Osteoblast (primary cell): ENCODE results near the gene KPNA3. TPM values are rescaled to one million over a fixed set of nuclear protein-coding genes. Genes with fewer than 3 reads are reported as not detected.

Experiments
- DNase-seq: peaks from one replicate; pipeline ENCODE4 v3.0.0; 2011; ENCODE audit warnings: low spot score, mixed read lengths; ENCODE audit not compliant: insufficient read length; ENCODE audit errors: missing footprints
- H2AFZ ChIP-seq: 2 replicates; pipeline ENCODE4 v1.6.0; 2011; ENCODE audit warnings: mild to moderate bottlenecking, low read length
- H3K27ac ChIP-seq: 2 replicates; pipeline ENCODE4 v1.5.1; 2011; ENCODE audit warnings: mild to moderate bottlenecking, low read depth, low read length, moderate library complexity
- H3K27me3 ChIP-seq: 2 replicates; pipeline ENCODE4 v1.6.0; 2012; ENCODE audit warnings: mild to moderate bottlenecking, control low read depth, inconsistent platforms, low read length, moderate library complexity; ENCODE audit not compliant: insufficient read depth
- H3K36me3 ChIP-seq: 2 replicates; pipeline ENCODE4 v1.5.1; 2011; ENCODE audit warnings: mild to moderate bottlenecking, low read length, control low read depth, moderate library complexity; ENCODE audit not compliant: insufficient read depth
- H3K4me1 ChIP-seq: 2 replicates; pipeline ENCODE4 v1.5.1; 2011; ENCODE audit warnings: mild to moderate bottlenecking, low read length, control low read depth, moderate library complexity; ENCODE audit not compliant: insufficient read depth
- H3K4me2 ChIP-seq: 2 replicates; pipeline ENCODE4 v1.6.0; 2011; ENCODE audit warnings: mild to moderate bottlenecking, low read length; ENCODE audit not compliant: insufficient read depth
- H3K4me3 ChIP-seq: fragments of 200-600 bp; sonication (generic); 3 replicates; pipeline ENCODE4 v1.5.1; 2012; ENCODE audit warnings: mild to moderate bottlenecking, low read length, inconsistent platforms; ENCODE audit not compliant: insufficient read depth
- H3K79me2 ChIP-seq: 2 replicates; pipeline ENCODE4 v1.6.0; 2012; ENCODE audit warnings: mild to moderate bottlenecking, low read length, control low read depth, inconsistent platforms; ENCODE audit not compliant: insufficient read depth
- H3K9me3 ChIP-seq: 2 replicates; pipeline ENCODE4 v1.5.1; 2011; ENCODE audit warnings: low read depth, low read length, control low read depth
- H4K20me1 ChIP-seq: 2 replicates; pipeline ENCODE4 v1.6.0; 2012; ENCODE audit warnings: mild to moderate bottlenecking, low read length, control low read depth; ENCODE audit not compliant: insufficient read depth
- total RNA-seq: library from RNA; depleted of rRNA; stranded (reverse); fragments of >200 nt; gene quantifications from 2 replicates; pipeline ENCODE4 v1.2.3, GENCODE V29; 2012
- TF ChIP-seq, protein P1 (sequence below): IDR thresholded peaks from 2 replicates; pipeline ENCODE4 v1.5.1; 2011; ENCODE audit warnings: mild to moderate bottlenecking, low read depth, low read length, moderate library complexity; ENCODE audit errors: extremely low read depth

The KPNA3 gene
- total RNA-seq, 1 donor: 42.0 TPM

DNA sequence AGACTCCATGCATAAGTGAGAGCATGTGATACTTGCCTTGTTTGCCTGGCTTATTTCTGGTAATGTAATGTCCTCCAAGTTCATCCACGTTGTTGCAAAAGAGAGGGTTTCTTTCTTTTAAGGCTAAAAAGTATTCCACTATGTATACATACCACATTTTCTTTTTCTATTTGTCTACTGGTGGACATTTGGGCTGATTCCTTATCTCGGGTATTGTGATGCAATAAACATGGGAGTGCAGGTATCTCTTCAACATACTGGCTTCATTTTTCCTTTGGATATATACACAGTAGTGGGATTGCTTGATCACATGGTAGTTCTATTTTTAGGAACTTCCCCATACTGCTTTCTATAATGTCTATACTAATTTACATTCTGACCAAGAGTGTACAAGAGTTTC lies 51.6 kb downstream of the KPNA3 start:
- no peak overlapping the region for H3K4me2 ChIP-seq
- peaks cover 2% of the 10 kb centered on the region for H3K79me2 ChIP-seq
- peaks cover 12% of the 10 kb centered on the region for H3K36me3 ChIP-seq
- H3K4me1 ChIP-seq: no peaks in the 10 kb centered on the region
- TF ChIP-seq, protein P1, sequence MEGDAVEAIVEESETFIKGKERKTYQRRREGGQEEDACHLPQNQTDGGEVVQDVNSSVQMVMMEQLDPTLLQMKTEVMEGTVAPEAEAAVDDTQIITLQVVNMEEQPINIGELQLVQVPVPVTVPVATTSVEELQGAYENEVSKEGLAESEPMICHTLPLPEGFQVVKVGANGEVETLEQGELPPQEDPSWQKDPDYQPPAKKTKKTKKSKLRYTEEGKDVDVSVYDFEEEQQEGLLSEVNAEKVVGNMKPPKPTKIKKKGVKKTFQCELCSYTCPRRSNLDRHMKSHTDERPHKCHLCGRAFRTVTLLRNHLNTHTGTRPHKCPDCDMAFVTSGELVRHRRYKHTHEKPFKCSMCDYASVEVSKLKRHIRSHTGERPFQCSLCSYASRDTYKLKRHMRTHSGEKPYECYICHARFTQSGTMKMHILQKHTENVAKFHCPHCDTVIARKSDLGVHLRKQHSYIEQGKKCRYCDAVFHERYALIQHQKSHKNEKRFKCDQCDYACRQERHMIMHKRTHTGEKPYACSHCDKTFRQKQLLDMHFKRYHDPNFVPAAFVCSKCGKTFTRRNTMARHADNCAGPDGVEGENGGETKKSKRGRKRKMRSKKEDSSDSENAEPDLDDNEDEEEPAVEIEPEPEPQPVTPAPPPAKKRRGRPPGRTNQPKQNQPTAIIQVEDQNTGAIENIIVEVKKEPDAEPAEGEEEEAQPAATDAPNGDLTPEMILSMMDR: no peak
- H2AFZ ChIP-seq: no peak overlapping the region
- H3K27me3 ChIP-seq: no peaks in the 10 kb centered on the region
- H3K4me3 ChIP-seq: no peak overlapping the region
- no peaks in the 10 kb centered on the region for H4K20me1 ChIP-seq
- no peaks in the 10 kb centered on the region for H3K9me3 ChIP-seq
- no peak for DNase-seq
- H3K27ac ChIP-seq: no peak overlapping the region

DNA sequence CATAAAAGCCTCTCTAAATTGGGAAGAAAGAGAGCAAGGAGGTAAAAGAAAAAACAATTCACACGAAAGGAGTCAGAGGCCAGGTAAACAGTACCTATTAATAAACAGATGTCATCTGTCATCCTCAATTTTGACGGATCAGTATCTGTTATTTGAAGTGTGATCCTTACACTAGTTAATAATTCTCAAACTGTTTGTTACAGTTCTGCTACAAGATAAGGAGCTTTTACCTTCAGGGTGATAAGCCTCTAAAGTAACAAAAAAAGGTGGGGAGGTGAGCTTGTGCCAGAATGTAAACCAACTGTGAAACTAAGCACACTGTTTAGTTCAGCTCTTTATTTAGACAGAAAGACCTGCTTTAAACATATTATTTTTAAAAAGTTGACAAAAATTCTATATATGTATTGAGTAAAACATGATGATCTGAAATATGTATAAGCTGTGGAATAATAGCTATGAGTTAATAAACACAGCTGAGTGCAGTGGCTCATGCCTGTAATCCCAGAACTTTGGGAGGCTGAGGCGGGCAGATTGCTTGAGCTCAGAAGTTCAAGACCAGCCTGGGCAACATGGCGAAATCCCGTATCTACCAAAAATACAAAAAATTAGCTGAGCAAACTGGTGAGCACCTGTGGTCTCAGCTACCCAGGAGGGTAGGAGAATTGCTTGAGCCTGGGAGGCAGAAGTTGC lies 52.8 kb downstream of the KPNA3 start:
- H3K4me3 ChIP-seq: no peak overlapping the region
- TF ChIP-seq, protein P1: no peak
- no peaks in the 10 kb centered on the region for H3K27me3 ChIP-seq
- H4K20me1 ChIP-seq: no peaks in the 10 kb centered on the region
- H3K79me2 ChIP-seq: peaks cover 4% of the 10 kb centered on the region
- no peak overlapping the region for H2AFZ ChIP-seq
- H3K36me3 ChIP-seq: peaks cover 5% of the 10 kb centered on the region
- H3K9me3 ChIP-seq: no peaks in the 10 kb centered on the region
- no peak for DNase-seq
- no peak overlapping the region for H3K4me2 ChIP-seq
- no peak overlapping the region for H3K27ac ChIP-seq
- H3K4me1 ChIP-seq: no peaks in the 10 kb centered on the region

DNA sequence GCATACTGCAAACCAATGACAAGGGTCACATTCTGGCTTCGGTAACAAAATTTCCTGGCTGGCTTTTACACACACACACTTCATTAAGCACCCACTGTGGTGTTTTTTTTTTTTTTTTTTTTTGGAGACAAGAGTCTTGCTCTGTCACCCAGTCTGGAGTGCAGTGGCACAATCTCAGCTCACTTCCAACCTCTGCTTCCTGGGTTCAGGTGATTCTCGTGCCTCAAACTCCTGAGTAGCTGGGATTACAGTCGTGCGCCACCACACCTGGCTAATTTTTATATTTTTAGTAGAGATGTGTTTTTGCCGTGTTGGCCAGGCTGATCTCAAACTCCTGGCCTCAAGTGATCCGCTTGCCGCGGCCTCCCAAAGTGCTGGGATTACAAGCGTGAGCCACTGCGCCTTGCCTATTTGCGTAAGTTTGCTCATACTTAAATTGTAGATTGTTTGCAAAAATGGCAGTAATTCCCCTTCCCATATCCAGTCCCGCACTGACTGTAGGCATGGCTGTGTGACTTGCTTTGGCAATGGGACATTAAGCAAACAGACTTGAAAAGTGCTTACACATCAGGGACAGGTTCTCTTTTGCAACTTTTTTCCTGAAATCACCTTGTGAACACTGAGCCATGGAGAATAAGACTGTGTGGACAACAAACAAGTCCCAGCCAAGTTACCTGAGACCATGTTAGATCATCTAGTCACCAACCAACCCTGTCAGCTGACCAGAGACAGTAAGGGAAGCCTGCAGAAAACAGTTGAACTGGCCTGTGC lies 59.1 kb downstream of the KPNA3 start:
- Histone ChIP-seq H3K9me3 (no peaks in the 10 kb centered on the region), H3K4me3 (no peak overlapping the region), H2AFZ (no peak overlapping the region), H3K4me2 (no peak overlapping the region), H3K4me1 (peaks cover 3% of the 10 kb centered on the region), H3K79me2 (peaks cover 4% of the 10 kb centered on the region), H3K27me3 (no peaks in the 10 kb centered on the region), H3K27ac (no peak overlapping the region), H4K20me1 (no peaks in the 10 kb centered on the region), H3K36me3 (no peaks in the 10 kb centered on the region)
- TF ChIP-seq, protein P1: no peak
- DNase-seq: no peak

DNA sequence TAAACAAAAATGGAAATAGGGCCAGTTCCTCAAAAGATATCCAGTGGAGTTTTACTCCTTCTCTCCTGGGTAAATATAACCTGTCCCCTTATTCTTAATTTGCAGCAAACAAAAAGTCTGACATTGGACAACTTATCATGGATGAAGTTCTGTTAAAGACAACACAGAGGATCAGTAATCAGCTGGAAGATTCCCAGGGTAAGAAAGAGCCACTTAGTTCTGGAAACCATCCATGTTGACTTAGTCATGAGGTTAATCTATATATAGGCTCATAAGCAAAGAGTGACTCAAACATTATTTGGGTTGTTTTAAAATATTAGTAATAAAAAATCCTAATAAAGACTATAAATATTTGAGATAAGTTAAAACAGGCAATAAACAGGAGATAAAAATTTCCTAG lies 60.7 kb downstream of the KPNA3 start:
- Histone ChIP-seq H3K9me3 (no peaks in the 10 kb centered on the region), H3K27me3 (no peaks in the 10 kb centered on the region), H4K20me1 (no peaks in the 10 kb centered on the region), H3K27ac (peak overlapping the region; percentile 10), H3K79me2 (peaks cover 2% of the 10 kb centered on the region), H3K4me1 (peaks cover 3% of the 10 kb centered on the region), H2AFZ (no peak overlapping the region), H3K4me3 (no peak overlapping the region), H3K36me3 (peaks cover 2% of the 10 kb centered on the region), H3K4me2 (no peak overlapping the region)
- DNase-seq: peak; percentile 29
- TF ChIP-seq, protein P1: no peak
